Measurements from ENCODE around the gene PP2D1. TPM values are rescaled to one million over a fixed set of nuclear protein-coding genes. Genes with fewer than 3 reads are reported as not detected.
"Not testable (repeated sequence)": the region's sequence is repeated elsewhere in the genome, so short reads cannot be mapped to it uniquely, and the experiment has no call there.

Gene PP2D1
- total RNA-seq, 1 experiment from 2014 or later: not detected

DNA sequence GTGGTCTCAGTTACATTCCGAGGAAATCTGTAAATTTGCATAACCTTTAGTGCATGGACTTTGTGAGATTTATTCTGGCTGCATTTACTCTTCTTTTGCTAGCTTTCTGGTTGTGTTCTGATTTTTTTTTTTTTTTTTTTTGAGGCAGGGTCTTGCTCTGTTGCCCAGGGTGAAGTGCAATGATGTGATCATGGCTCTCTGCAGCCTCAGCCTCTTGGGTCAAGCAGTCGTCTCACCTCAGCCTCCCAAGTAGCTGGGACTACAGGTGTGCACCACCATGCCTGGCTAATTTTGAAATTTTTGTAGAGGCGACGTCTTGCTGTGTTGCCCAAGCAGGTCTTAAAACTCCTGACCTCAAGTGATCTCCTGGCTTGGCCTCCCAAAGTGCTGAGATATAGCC lies 52.6 kb downstream of the PP2D1 start (continued):
- TF ChIP-seq, protein P1, sequence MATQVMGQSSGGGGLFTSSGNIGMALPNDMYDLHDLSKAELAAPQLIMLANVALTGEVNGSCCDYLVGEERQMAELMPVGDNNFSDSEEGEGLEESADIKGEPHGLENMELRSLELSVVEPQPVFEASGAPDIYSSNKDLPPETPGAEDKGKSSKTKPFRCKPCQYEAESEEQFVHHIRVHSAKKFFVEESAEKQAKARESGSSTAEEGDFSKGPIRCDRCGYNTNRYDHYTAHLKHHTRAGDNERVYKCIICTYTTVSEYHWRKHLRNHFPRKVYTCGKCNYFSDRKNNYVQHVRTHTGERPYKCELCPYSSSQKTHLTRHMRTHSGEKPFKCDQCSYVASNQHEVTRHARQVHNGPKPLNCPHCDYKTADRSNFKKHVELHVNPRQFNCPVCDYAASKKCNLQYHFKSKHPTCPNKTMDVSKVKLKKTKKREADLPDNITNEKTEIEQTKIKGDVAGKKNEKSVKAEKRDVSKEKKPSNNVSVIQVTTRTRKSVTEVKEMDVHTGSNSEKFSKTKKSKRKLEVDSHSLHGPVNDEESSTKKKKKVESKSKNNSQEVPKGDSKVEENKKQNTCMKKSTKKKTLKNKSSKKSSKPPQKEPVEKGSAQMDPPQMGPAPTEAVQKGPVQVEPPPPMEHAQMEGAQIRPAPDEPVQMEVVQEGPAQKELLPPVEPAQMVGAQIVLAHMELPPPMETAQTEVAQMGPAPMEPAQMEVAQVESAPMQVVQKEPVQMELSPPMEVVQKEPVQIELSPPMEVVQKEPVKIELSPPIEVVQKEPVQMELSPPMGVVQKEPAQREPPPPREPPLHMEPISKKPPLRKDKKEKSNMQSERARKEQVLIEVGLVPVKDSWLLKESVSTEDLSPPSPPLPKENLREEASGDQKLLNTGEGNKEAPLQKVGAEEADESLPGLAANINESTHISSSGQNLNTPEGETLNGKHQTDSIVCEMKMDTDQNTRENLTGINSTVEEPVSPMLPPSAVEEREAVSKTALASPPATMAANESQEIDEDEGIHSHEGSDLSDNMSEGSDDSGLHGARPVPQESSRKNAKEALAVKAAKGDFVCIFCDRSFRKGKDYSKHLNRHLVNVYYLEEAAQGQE (IDR thresholded peaks at IDR 0.05; ENCODE audit: low read depth): no peak
- TF ChIP-seq FOSL1 (IDR thresholded peaks at IDR 0.05; ENCODE audit: low read depth) (no peak), CBX3 (IDR thresholded peaks at IDR 0.05; ENCODE audit: low read depth) (no peak)
- TF ChIP-seq, protein P2, sequence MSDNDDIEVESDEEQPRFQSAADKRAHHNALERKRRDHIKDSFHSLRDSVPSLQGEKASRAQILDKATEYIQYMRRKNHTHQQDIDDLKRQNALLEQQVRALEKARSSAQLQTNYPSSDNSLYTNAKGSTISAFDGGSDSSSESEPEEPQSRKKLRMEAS (IDR thresholded peaks at IDR 0.05): no peak
- TF ChIP-seq, protein P3, sequence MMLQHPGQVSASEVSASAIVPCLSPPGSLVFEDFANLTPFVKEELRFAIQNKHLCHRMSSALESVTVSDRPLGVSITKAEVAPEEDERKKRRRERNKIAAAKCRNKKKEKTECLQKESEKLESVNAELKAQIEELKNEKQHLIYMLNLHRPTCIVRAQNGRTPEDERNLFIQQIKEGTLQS (IDR thresholded peaks at IDR 0.05): no peak

DNA sequence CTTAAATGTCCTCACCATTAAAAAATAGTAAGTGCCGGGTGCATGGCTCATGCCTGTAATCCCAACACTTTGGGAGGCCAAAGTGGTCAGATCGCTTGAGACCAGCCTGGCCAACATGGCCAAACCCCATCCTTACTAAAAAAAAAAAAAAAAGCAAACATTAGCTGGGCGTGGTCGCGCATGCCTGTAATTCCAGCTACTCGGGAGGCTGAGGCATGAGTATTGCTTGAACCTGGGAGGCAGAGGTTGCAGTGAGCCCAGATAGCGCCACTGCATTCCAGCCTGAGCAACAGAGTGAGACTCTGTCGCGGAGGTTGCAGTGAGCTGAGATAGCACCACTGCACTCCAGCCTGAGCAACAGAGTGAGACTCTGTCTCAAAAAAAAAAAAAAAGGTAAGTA lies 54.7 kb downstream of the PP2D1 start:
- H3K36me3 ChIP-seq (ENCODE audit: control insufficient read depth in 1 of 2, insufficient read depth in 2 of 2, low read length in 2 of 2); BruUV-seq (replicated peaks); H2AFZ ChIP-seq (ENCODE audit: low read depth, low read length, poor library complexity, severe bottlenecking); H4K20me1 ChIP-seq (ENCODE audit: insufficient read depth); H3K9me3 ChIP-seq (ENCODE audit: control insufficient read depth in 1 of 2, insufficient read depth in 1 of 2, low read depth in 1 of 2, low read length in 2 of 2); POLR2A ChIA-PET; RAD21 ChIA-PET (ENCODE audit: low non-redundant PET in 1 of 2, low total read pairs in 2 of 2, uncharacterized antibody in 2 of 2, unreplicated experiment in 2 of 2); DNase-seq (ENCODE audit: low read depth, low spot score); H3K27me3 ChIP-seq (ENCODE audit: insufficient read depth, low read length); H3K9me2 ChIP-seq (ENCODE audit: insufficient read depth); CTCF ChIA-PET; intact Hi-C loops (cut with micrococcal nuclease); H3K27ac ChIP-seq (ENCODE audit: low read depth, low read length): not testable (repeated sequence)
- 0 out of 4 replicates have a peak overlapping the region, but pooled peaks of 1 of the 2 experiments have one; percentile 20 for H3K4me3 ChIP-seq (replicated peaks in 1 of 2; ENCODE audit: low read depth in 1 of 2, low read length in 2 of 2)
- peak overlapping the region; percentile 61 for H3K4me2 ChIP-seq (ENCODE audit: low read length)
- ATAC-seq: peak; percentile 54
- H3K9ac ChIP-seq (ENCODE audit: low read length): peak overlapping the region; percentile 16; the same call in 1 of the 2 replicates
- H3K79me2 ChIP-seq (ENCODE audit: insufficient read depth, low read length): peaks cover 94% of the 10 kb centered on the region
- H3K4me1 ChIP-seq (ENCODE audit: control insufficient read depth in 1 of 2, insufficient read depth in 2 of 2, low read length in 2 of 2): peaks cover 12 to 23% of the 10 kb centered on the region in 2 experiments
